Measurements from ENCODE around the gene OPRD1. TPM values are rescaled to one million over a fixed set of nuclear protein-coding genes. Genes with fewer than 3 reads are reported as not detected.

The OPRD1 gene
- total RNA-seq, 1 experiment from 2014 or later, result not detected

GRCh38 chr1:28897789-28898188 lies 85.8 kb downstream of the OPRD1 start:
- no peaks in the 10 kb centered on the region for H3K36me3 ChIP-seq (ENCODE audit: low read depth)
- no TSS peak for BruUV-seq (replicated peaks)
- H3K9me3 ChIP-seq (ENCODE audit: insufficient read depth, low read depth), result no peaks in the 10 kb centered on the region
- no peak for DNase-seq
- CTCF ChIA-PET, result no interaction called here
- H3K27ac ChIP-seq, result no peak overlapping the region
- intact Hi-C loops (cut with micrococcal nuclease; ENCODE audit: unreplicated experiment), result no loop called here
- H3K4me2 ChIP-seq, result no peak overlapping the region
- no peaks in the 10 kb centered on the region for H3K4me1 ChIP-seq (replicated peaks; ENCODE audit: insufficient read depth)
- POLR2A ChIA-PET (ENCODE audit: unreplicated experiment), result no interaction called here
- no peak overlapping the region for H2AFZ ChIP-seq
- H3K4me3 ChIP-seq, result no peak overlapping the region
- H3K27me3 ChIP-seq (ENCODE audit: insufficient read depth, low read depth), result no peaks in the 10 kb centered on the region
- TF ChIP-seq, protein P1, sequence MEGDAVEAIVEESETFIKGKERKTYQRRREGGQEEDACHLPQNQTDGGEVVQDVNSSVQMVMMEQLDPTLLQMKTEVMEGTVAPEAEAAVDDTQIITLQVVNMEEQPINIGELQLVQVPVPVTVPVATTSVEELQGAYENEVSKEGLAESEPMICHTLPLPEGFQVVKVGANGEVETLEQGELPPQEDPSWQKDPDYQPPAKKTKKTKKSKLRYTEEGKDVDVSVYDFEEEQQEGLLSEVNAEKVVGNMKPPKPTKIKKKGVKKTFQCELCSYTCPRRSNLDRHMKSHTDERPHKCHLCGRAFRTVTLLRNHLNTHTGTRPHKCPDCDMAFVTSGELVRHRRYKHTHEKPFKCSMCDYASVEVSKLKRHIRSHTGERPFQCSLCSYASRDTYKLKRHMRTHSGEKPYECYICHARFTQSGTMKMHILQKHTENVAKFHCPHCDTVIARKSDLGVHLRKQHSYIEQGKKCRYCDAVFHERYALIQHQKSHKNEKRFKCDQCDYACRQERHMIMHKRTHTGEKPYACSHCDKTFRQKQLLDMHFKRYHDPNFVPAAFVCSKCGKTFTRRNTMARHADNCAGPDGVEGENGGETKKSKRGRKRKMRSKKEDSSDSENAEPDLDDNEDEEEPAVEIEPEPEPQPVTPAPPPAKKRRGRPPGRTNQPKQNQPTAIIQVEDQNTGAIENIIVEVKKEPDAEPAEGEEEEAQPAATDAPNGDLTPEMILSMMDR (conservative IDR thresholded peaks at IDR 0.05), result no peak
- no peak for TF ChIP-seq EZH2 (IDR thresholded peaks at IDR 0.05; ENCODE audit: low read depth)
- H3K79me2 ChIP-seq (ENCODE audit: low read depth), result no peaks in the 10 kb centered on the region
- H4K20me1 ChIP-seq (ENCODE audit: insufficient read depth), result no peaks in the 10 kb centered on the region
- H3K9me2 ChIP-seq (ENCODE audit: insufficient read depth), result no peaks in the 10 kb centered on the region
- no peaks in the 10 kb centered on the region for H3F3A ChIP-seq (ENCODE audit: insufficient read depth, low read depth)

DNA sequence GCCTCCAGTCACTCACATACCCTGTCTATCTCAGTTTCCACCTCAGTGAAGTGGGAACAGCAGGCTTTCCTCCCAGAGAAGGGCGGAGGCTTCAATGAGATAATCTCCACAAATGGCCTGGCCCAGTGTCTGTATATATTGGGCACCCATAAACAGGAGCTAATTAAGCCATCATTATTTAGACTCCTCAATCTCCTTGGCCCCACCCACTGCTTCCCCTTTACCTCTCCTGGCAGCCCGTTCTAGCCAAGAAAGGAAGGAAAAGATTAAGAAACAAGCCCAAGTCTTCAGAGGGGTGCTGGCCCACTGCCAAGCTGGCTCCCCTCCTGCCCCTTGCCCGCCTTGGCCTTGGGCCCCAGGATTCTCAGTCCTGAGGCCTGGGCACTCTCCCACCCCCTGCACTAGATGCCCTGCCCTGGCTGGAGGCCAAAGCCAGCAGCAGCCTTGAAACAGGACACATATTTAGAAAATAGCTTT lies 86.5 kb downstream of the OPRD1 start:
- H3K9me3 ChIP-seq (ENCODE audit: insufficient read depth, low read depth), result no peaks in the 10 kb centered on the region
- no peak for DNase-seq
- BruUV-seq (replicated peaks), result no TSS peak
- TF ChIP-seq, protein P1 (conservative IDR thresholded peaks at IDR 0.05), result no peak
- TF ChIP-seq EZH2 (IDR thresholded peaks at IDR 0.05; ENCODE audit: low read depth), result no peak
- no peaks in the 10 kb centered on the region for H3K27me3 ChIP-seq (ENCODE audit: insufficient read depth, low read depth)
- no peaks in the 10 kb centered on the region for H3K4me1 ChIP-seq (replicated peaks; ENCODE audit: insufficient read depth)
- no peaks in the 10 kb centered on the region for H3F3A ChIP-seq (ENCODE audit: insufficient read depth, low read depth)
- H3K79me2 ChIP-seq (ENCODE audit: low read depth), result no peaks in the 10 kb centered on the region
- H3K4me3 ChIP-seq, result no peak overlapping the region
- no peak overlapping the region for H2AFZ ChIP-seq
- no peak overlapping the region for H3K27ac ChIP-seq
- intact Hi-C loops (cut with micrococcal nuclease; ENCODE audit: unreplicated experiment), result no loop called here
- CTCF ChIA-PET, result interaction anchor here (0.6 kb wide), 1 partner anchor 9 kb away, joined by 3 read pairs; no protein-coding TSS in a partner anchor
- POLR2A ChIA-PET (ENCODE audit: unreplicated experiment), result no interaction called here
- no peaks in the 10 kb centered on the region for H4K20me1 ChIP-seq (ENCODE audit: insufficient read depth)
- H3K4me2 ChIP-seq, result no peak overlapping the region
- no peaks in the 10 kb centered on the region for H3K36me3 ChIP-seq (ENCODE audit: low read depth)
- no peaks in the 10 kb centered on the region for H3K9me2 ChIP-seq (ENCODE audit: insufficient read depth)

GRCh38 chr1:28899267-28899666 lies 87.3 kb downstream of the OPRD1 start:
- intact Hi-C loops (cut with micrococcal nuclease; ENCODE audit: unreplicated experiment), result no loop called here
- Histone ChIP-seq H3K27me3 (ENCODE audit: insufficient read depth, low read depth) (no peaks in the 10 kb centered on the region), H3K27ac (no peak overlapping the region), H3K36me3 (ENCODE audit: low read depth) (no peaks in the 10 kb centered on the region), H3K79me2 (ENCODE audit: low read depth) (no peaks in the 10 kb centered on the region), H3K4me3 (no peak overlapping the region), H4K20me1 (ENCODE audit: insufficient read depth) (no peaks in the 10 kb centered on the region), H3K4me1 (replicated peaks; ENCODE audit: insufficient read depth) (no peaks in the 10 kb centered on the region), H2AFZ (no peak overlapping the region), H3K9me2 (ENCODE audit: insufficient read depth) (no peaks in the 10 kb centered on the region), H3F3A (ENCODE audit: insufficient read depth, low read depth) (no peaks in the 10 kb centered on the region), H3K9me3 (ENCODE audit: insufficient read depth, low read depth) (no peaks in the 10 kb centered on the region), H3K4me2 (no peak overlapping the region)
- ChIA-PET CTCF (no interaction called here), POLR2A (ENCODE audit: unreplicated experiment) (interaction anchor here (0.6 to 0.9 kb wide), 4 partner anchors 28 to 697 kb away, joined by 3 to 4 read pairs (median 4); no protein-coding TSS in a partner anchor)
- no peak for DNase-seq
- no peak for TF ChIP-seq EZH2 (IDR thresholded peaks at IDR 0.05; ENCODE audit: low read depth)
- TF ChIP-seq, protein P1 (conservative IDR thresholded peaks at IDR 0.05), result no peak
- BruUV-seq (replicated peaks), result no TSS peak
